HEK293 (cell line): ENCODE measurements around the gene ZKSCAN8.

Experiments
- YY1 ChIP-seq: fragments of 450-650 bp; formaldehyde crosslinking; IDR thresholded peaks from 2 replicates; pipeline ENCODE4 v1.5.1; 2018; ENCODE audit warnings: missing biosample characterization, missing genetic modification characterization
- ZBTB7A ChIP-seq: fragments of 450-650 bp; formaldehyde crosslinking; IDR thresholded peaks from 2 replicates; pipeline ENCODE4 v1.5.1; 2016; ENCODE audit warnings: low read depth, missing biosample characterization, missing genetic modification characterization
- ZNF121 ChIP-seq: fragments of 450-650 bp; formaldehyde crosslinking; IDR thresholded peaks from 2 replicates; pipeline ENCODE4 v1.5.1; 2016; ENCODE audit warnings: missing biosample characterization, missing genetic modification characterization
- ZNF24 ChIP-seq: fragments of 450-650 bp; formaldehyde crosslinking; IDR thresholded peaks from 2 replicates; pipeline ENCODE4 v1.5.1; 2016; ENCODE audit warnings: missing biosample characterization, missing genetic modification characterization
- ZNF324 ChIP-seq: fragments of 450-650 bp; formaldehyde crosslinking; IDR thresholded peaks from 2 replicates; pipeline ENCODE4 v1.5.1; 2016; ENCODE audit warnings: missing biosample characterization, missing genetic modification characterization
- TF ChIP-seq, protein P1 (sequence below): fragments of 450-650 bp; formaldehyde crosslinking; IDR thresholded peaks from 2 replicates; pipeline ENCODE4 v1.5.1; 2016; ENCODE audit warnings: missing biosample characterization, missing genetic modification characterization
- TF ChIP-seq, protein P2 (sequence below): fragments of 450-650 bp; formaldehyde crosslinking; IDR thresholded peaks from 2 replicates; pipeline ENCODE4 v1.5.1; 2016; ENCODE audit warnings: missing biosample characterization, missing genetic modification characterization

DNA sequence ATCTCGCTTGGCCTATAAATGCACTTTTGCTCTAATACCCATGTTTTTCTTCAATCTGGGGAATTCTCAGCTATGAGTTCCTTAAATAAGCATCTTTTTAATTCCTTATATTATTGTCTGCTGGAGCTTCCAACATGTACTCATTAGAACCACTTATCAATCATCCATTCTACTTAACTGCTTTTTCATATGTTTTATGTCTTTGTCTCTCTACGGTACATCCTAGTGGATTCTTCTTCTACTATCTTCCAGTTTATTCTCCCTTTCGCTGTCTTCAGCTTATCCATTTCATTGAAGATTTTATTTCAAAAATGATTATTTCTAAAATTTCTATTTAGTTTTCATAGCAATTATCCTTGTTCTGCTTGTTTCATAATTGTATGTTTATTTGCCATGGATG lies 29.7 kb upstream of the ZKSCAN8 start:
- no peak for TF ChIP-seq ZBTB7A (tag by site-specific recombination)
- no peak for TF ChIP-seq YY1 (tag by site-specific recombination)
- TF ChIP-seq, protein P1, sequence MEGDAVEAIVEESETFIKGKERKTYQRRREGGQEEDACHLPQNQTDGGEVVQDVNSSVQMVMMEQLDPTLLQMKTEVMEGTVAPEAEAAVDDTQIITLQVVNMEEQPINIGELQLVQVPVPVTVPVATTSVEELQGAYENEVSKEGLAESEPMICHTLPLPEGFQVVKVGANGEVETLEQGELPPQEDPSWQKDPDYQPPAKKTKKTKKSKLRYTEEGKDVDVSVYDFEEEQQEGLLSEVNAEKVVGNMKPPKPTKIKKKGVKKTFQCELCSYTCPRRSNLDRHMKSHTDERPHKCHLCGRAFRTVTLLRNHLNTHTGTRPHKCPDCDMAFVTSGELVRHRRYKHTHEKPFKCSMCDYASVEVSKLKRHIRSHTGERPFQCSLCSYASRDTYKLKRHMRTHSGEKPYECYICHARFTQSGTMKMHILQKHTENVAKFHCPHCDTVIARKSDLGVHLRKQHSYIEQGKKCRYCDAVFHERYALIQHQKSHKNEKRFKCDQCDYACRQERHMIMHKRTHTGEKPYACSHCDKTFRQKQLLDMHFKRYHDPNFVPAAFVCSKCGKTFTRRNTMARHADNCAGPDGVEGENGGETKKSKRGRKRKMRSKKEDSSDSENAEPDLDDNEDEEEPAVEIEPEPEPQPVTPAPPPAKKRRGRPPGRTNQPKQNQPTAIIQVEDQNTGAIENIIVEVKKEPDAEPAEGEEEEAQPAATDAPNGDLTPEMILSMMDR: no peak
- TF ChIP-seq ZNF24: no peak
- TF ChIP-seq ZNF121 (tag by site-specific recombination): no peak
- no peak for TF ChIP-seq ZNF324 (tag by site-specific recombination)
- TF ChIP-seq, protein P2, sequence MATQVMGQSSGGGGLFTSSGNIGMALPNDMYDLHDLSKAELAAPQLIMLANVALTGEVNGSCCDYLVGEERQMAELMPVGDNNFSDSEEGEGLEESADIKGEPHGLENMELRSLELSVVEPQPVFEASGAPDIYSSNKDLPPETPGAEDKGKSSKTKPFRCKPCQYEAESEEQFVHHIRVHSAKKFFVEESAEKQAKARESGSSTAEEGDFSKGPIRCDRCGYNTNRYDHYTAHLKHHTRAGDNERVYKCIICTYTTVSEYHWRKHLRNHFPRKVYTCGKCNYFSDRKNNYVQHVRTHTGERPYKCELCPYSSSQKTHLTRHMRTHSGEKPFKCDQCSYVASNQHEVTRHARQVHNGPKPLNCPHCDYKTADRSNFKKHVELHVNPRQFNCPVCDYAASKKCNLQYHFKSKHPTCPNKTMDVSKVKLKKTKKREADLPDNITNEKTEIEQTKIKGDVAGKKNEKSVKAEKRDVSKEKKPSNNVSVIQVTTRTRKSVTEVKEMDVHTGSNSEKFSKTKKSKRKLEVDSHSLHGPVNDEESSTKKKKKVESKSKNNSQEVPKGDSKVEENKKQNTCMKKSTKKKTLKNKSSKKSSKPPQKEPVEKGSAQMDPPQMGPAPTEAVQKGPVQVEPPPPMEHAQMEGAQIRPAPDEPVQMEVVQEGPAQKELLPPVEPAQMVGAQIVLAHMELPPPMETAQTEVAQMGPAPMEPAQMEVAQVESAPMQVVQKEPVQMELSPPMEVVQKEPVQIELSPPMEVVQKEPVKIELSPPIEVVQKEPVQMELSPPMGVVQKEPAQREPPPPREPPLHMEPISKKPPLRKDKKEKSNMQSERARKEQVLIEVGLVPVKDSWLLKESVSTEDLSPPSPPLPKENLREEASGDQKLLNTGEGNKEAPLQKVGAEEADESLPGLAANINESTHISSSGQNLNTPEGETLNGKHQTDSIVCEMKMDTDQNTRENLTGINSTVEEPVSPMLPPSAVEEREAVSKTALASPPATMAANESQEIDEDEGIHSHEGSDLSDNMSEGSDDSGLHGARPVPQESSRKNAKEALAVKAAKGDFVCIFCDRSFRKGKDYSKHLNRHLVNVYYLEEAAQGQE (tag by site-specific recombination): no peak
